ENCODE data around the gene RAB11FIP5.
"Not testable (repeated sequence)": the region's sequence is repeated elsewhere in the genome, so short reads cannot be mapped to it uniquely, and the experiment has no call there.

Gene RAB11FIP5

GRCh38 chr2:73111073-73112025 lies 1.4 kb downstream of the RAB11FIP5 start:
- peak; percentile 46 for DNase-seq (ENCODE audit: low spot score)

- DNase-seq (ENCODE audit: low spot score): peak; percentile 59
These were observed 2.3 kb downstream of the RAB11FIP5 start for GRCh38 chr2:73110168-73111072.

- DNase-seq (ENCODE audit: low spot score): no peak
These were observed 3.1 kb downstream of the RAB11FIP5 start for GRCh38 chr2:73109431-73110167.

- peak; percentile 76 for DNase-seq (ENCODE audit: low spot score)
These were observed 5.4 kb downstream of the RAB11FIP5 start for GRCh38 chr2:73107211-73107926.

- no peak for DNase-seq (ENCODE audit: low spot score)
These were observed 6.0 kb downstream of the RAB11FIP5 start for GRCh38 chr2:73106791-73107190.

- no peak for DNase-seq (ENCODE audit: low spot score)
These were observed 7.2 kb downstream of the RAB11FIP5 start for GRCh38 chr2:73105511-73105971.

- DNase-seq (ENCODE audit: low spot score): no peak
These were observed 7.8 kb downstream of the RAB11FIP5 start for GRCh38 chr2:73104933-73105332.

GRCh38 chr2:73103018-73103542 lies 9.7 kb downstream of the RAB11FIP5 start:
- DNase-seq (ENCODE audit: low spot score): no peak

GRCh38 chr2:73101626-73102256 lies 11.0 kb downstream of the RAB11FIP5 start:
- DNase-seq (ENCODE audit: low spot score): peak; percentile 26

- no peak for DNase-seq (ENCODE audit: low spot score)
These were observed 11.8 kb downstream of the RAB11FIP5 start for GRCh38 chr2:73100956-73101355.

GRCh38 chr2:73099486-73099885 lies 13.3 kb downstream of the RAB11FIP5 start:
- no peak for DNase-seq (ENCODE audit: low spot score)

- DNase-seq (ENCODE audit: low spot score): no peak
These were observed 16.8 kb downstream of the RAB11FIP5 start for GRCh38 chr2:73095910-73096309.

- DNase-seq (ENCODE audit: low spot score): not testable (repeated sequence)
These were observed 19.0 kb downstream of the RAB11FIP5 start for GRCh38 chr2:73093601-73094218.

GRCh38 chr2:73092146-73092783 lies 20.5 kb downstream of the RAB11FIP5 start:
- DNase-seq (ENCODE audit: low spot score): no peak

GRCh38 chr2:73091696-73092095 lies 21.1 kb downstream of the RAB11FIP5 start:
- no peak for DNase-seq (ENCODE audit: low spot score)

GRCh38 chr2:73091164-73091563 lies 21.6 kb downstream of the RAB11FIP5 start:
- peak; percentile 46 for DNase-seq (ENCODE audit: low spot score)

- DNase-seq (ENCODE audit: low spot score): peak; percentile 98
These were observed 23.3 kb downstream of the RAB11FIP5 start for GRCh38 chr2:73089270-73090030.

- no peak for DNase-seq (ENCODE audit: low spot score)
These were observed 24.0 kb downstream of the RAB11FIP5 start for GRCh38 chr2:73088703-73089102.

GRCh38 chr2:73088211-73088610 lies 24.5 kb downstream of the RAB11FIP5 start:
- DNase-seq (ENCODE audit: low spot score): no peak
